Loucy (cell line): ENCODE results near the gene ASB8.

Source experiments
- EZH2phosphoT487 ChIP-seq: fragments of 200-600 bp; IDR thresholded peaks from 2 replicates; pipeline ENCODE4 v1.6.1; 2018; ENCODE audit warnings: antibody characterized with exemption, mild to moderate bottlenecking, moderate library complexity, borderline replicate concordance
- TF ChIP-seq, protein P1 (sequence below): fragments of 200-600 bp; sonication (generic); conservative IDR thresholded peaks from 2 replicates; pipeline ENCODE4 v1.5.1; 2014; ENCODE audit warnings: mild to moderate bottlenecking, antibody characterized with exemption, low read length

DNA sequence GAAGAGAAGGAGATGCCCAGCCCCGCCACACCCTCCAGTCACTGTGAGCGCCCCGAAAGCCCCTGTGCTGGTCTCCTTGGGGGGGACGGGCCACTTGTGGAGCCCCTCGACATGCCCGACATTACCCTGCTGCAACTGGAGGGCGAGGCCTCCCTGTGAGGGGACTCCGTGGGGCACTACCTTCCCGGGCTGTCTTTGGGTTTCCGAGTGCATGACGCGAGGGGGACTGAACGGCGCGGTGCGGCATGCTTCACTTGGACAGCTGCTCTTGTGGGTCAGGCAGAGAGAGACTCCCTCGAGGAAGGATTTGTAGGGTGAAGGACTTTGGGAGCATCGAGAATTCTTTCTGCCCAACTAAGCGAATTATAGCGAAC is 27.2 kb upstream of the ASB8 start:
- TF ChIP-seq, protein P1, sequence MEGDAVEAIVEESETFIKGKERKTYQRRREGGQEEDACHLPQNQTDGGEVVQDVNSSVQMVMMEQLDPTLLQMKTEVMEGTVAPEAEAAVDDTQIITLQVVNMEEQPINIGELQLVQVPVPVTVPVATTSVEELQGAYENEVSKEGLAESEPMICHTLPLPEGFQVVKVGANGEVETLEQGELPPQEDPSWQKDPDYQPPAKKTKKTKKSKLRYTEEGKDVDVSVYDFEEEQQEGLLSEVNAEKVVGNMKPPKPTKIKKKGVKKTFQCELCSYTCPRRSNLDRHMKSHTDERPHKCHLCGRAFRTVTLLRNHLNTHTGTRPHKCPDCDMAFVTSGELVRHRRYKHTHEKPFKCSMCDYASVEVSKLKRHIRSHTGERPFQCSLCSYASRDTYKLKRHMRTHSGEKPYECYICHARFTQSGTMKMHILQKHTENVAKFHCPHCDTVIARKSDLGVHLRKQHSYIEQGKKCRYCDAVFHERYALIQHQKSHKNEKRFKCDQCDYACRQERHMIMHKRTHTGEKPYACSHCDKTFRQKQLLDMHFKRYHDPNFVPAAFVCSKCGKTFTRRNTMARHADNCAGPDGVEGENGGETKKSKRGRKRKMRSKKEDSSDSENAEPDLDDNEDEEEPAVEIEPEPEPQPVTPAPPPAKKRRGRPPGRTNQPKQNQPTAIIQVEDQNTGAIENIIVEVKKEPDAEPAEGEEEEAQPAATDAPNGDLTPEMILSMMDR = no peak
- no peak for TF ChIP-seq EZH2phosphoT487
